SK-N-SH treated with all-trans-retinoic acid at 6 μM for 48 hours (cell line): Measurements from ENCODE around the gene GLIS2.

ENCODE experiments used
- ATAC-seq: fragments of 200-7000 bp; cut with Tn5 transposase; 3 replicates; pipeline ENCODE4 v1.9.1; 2020; ENCODE audit warnings: mild to moderate bottlenecking, moderate library complexity
- BACH2 ChIP-seq: fragments of 250-450 bp; sonication (Bioruptor Pico); IDR thresholded peaks from 2 replicates; pipeline ENCODE4 v1.9.0; 2021; ENCODE audit warnings: mild to moderate bottlenecking, borderline replicate concordance
- CSDC2 ChIP-seq: fragments of 250-450 bp; sonication (Bioruptor Pico); IDR thresholded peaks from 2 replicates; pipeline ENCODE4 v1.5.0; 2020; ENCODE audit warnings: mild to moderate bottlenecking, moderate library complexity
- CSRNP3 ChIP-seq: fragments of 250-450 bp; sonication (Bioruptor Pico); IDR thresholded peaks from 2 replicates; pipeline ENCODE4 v1.5.1; 2021; ENCODE audit warnings: mild to moderate bottlenecking, moderate library complexity
- ESRRG ChIP-seq: fragments of 250-450 bp; sonication (Bioruptor Pico); IDR thresholded peaks from 2 replicates; pipeline ENCODE4 v1.6.1; 2021; ENCODE audit warnings: mild to moderate bottlenecking
- GLIS3 ChIP-seq: fragments of 250-450 bp; sonication (Bioruptor Pico); IDR thresholded peaks from 2 replicates; pipeline ENCODE4 v1.5.0; 2020; ENCODE audit warnings: mild to moderate bottlenecking, moderate library complexity
- ISL1 ChIP-seq: fragments of 250-450 bp; sonication (Bioruptor Pico); IDR thresholded peaks from 2 replicates; pipeline ENCODE4 v2.1.2; 2022; ENCODE audit warnings: mild to moderate bottlenecking, moderate library complexity
- POU6F1 ChIP-seq: fragments of 250-450 bp; sonication (Bioruptor Pico); IDR thresholded peaks from 2 replicates; pipeline ENCODE4 v1.8.0; 2021; ENCODE audit warnings: low read depth, mild to moderate bottlenecking, moderate library complexity, borderline replicate concordance
- RARB ChIP-seq: fragments of 250-450 bp; sonication (Bioruptor Pico); IDR thresholded peaks from 2 replicates; pipeline ENCODE4 v1.8.0; 2021; ENCODE audit warnings: mild to moderate bottlenecking, moderate library complexity
- SNAI2 ChIP-seq: fragments of 250-450 bp; sonication (Bioruptor Pico); IDR thresholded peaks from 2 replicates; pipeline ENCODE4 v1.5.0; 2020; ENCODE audit warnings: mild to moderate bottlenecking, moderate library complexity
- TCF4 ChIP-seq: fragments of 250-450 bp; sonication (Bioruptor Pico); IDR thresholded peaks from 2 replicates; pipeline ENCODE4 v1.8.0; 2021; ENCODE audit warnings: mild to moderate bottlenecking, moderate library complexity, borderline replicate concordance
- TOX ChIP-seq: fragments of 250-450 bp; sonication (Bioruptor Pico); IDR thresholded peaks from 2 replicates; pipeline ENCODE4 v1.8.0; 2021; ENCODE audit warnings: mild to moderate bottlenecking, moderate library complexity, borderline replicate concordance
- ZC3H10 ChIP-seq: fragments of 250-450 bp; sonication (Bioruptor Pico); IDR thresholded peaks from 2 replicates; pipeline ENCODE4 v1.5.1; 2021; ENCODE audit warnings: mild to moderate bottlenecking, moderate library complexity
- ZNF8 ChIP-seq: fragments of 450-650 bp; formaldehyde crosslinking; IDR thresholded peaks from 2 replicates; pipeline ENCODE4 v1.5.0; 2020; ENCODE audit warnings: mild to moderate bottlenecking, moderate library complexity
- TF ChIP-seq, protein P1 (sequence below): fragments of 250-450 bp; sonication (Bioruptor Pico); IDR thresholded peaks from 2 replicates; pipeline ENCODE4 v1.8.0; 2020; ENCODE audit warnings: mild to moderate bottlenecking, moderate library complexity, borderline replicate concordance
- TF ChIP-seq, protein P2 (sequence below): fragments of 250-450 bp; sonication (Bioruptor Pico); IDR thresholded peaks from 2 replicates; pipeline ENCODE4 v1.5.0; 2020; ENCODE audit warnings: mild to moderate bottlenecking, moderate library complexity
- TF ChIP-seq, protein P3 (sequence below): fragments of 250-450 bp; sonication (Bioruptor Pico); IDR thresholded peaks from 2 replicates; pipeline ENCODE4 v1.5.1; 2020; ENCODE audit warnings: low read depth, mild to moderate bottlenecking, moderate library complexity

The GLIS2 gene

DNA sequence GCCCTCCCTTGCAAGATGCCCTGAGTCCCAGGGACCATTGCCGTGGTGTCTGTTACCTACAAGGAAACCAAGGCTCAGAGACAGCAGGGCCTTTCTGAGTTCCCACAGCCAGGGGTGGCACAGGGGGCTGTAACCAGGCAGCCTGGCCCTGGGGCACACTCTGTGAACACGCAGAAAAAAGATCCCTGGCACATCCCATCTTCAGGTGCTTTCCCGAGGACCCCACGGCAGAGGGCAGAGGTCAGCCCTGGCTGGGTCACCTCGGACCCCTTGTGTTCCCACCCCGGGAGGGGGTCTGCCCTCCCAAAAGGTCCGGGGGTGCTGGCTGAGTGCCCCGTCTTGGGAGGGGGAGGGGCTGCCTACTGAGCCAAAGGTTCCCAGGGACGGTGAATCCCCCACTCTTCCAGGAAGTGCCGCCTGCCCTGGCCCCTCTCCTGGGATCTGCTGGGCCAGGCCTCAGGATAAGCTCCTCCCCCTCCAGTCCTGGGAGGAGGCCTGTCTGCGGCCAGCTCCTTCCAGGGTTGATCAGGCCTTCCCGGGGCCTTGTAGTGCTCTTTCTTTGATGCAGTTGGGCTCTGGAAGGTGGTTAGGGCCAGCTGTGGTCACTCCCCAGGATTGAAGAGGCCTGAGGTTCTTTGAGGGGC, 8.1 kb downstream of the GLIS2 start:
- ATAC-seq, result peak; percentile 36

GRCh38 chr16:4324492-4325252, 8.8 kb downstream of the GLIS2 start:
- TF ChIP-seq SNAI2 (no peak), POU6F1 (no peak), ISL1 (CRISPR knock-in tag) (no peak), GLIS3 (CRISPR knock-in tag) (no peak), BACH2 (CRISPR knock-in tag) (no peak), CSDC2 (CRISPR knock-in tag) (no peak), ZC3H10 (CRISPR knock-in tag) (no peak), ESRRG (CRISPR knock-in tag) (no peak), TOX (CRISPR knock-in tag) (no peak), RARB (CRISPR knock-in tag) (no peak), TCF4 (CRISPR knock-in tag) (no peak)
- TF ChIP-seq, protein P1, sequence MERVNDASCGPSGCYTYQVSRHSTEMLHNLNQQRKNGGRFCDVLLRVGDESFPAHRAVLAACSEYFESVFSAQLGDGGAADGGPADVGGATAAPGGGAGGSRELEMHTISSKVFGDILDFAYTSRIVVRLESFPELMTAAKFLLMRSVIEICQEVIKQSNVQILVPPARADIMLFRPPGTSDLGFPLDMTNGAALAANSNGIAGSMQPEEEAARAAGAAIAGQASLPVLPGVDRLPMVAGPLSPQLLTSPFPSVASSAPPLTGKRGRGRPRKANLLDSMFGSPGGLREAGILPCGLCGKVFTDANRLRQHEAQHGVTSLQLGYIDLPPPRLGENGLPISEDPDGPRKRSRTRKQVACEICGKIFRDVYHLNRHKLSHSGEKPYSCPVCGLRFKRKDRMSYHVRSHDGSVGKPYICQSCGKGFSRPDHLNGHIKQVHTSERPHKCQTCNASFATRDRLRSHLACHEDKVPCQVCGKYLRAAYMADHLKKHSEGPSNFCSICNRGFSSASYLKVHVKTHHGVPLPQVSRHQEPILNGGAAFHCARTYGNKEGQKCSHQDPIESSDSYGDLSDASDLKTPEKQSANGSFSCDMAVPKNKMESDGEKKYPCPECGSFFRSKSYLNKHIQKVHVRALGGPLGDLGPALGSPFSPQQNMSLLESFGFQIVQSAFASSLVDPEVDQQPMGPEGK, result no peak
- TF ChIP-seq, protein P2, sequence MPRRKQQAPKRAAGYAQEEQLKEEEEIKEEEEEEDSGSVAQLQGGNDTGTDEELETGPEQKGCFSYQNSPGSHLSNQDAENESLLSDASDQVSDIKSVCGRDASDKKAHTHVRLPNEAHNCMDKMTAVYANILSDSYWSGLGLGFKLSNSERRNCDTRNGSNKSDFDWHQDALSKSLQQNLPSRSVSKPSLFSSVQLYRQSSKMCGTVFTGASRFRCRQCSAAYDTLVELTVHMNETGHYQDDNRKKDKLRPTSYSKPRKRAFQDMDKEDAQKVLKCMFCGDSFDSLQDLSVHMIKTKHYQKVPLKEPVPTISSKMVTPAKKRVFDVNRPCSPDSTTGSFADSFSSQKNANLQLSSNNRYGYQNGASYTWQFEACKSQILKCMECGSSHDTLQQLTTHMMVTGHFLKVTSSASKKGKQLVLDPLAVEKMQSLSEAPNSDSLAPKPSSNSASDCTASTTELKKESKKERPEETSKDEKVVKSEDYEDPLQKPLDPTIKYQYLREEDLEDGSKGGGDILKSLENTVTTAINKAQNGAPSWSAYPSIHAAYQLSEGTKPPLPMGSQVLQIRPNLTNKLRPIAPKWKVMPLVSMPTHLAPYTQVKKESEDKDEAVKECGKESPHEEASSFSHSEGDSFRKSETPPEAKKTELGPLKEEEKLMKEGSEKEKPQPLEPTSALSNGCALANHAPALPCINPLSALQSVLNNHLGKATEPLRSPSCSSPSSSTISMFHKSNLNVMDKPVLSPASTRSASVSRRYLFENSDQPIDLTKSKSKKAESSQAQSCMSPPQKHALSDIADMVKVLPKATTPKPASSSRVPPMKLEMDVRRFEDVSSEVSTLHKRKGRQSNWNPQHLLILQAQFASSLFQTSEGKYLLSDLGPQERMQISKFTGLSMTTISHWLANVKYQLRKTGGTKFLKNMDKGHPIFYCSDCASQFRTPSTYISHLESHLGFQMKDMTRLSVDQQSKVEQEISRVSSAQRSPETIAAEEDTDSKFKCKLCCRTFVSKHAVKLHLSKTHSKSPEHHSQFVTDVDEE (CRISPR knock-in tag), result no peak
- TF ChIP-seq, all 23 proteins: peak for 0

More for the DNA sequence above, 8.1 kb downstream of the GLIS2 start:
- TF ChIP-seq RARB (CRISPR knock-in tag) (no peak), ZNF8 (CRISPR knock-in tag) (no peak)

GRCh38 chr16:4325253-4325758, 9.4 kb downstream of the GLIS2 start:
- no peak for TF ChIP-seq CSRNP3
- TF ChIP-seq, protein P1, result no peak
- TF ChIP-seq, protein P3, sequence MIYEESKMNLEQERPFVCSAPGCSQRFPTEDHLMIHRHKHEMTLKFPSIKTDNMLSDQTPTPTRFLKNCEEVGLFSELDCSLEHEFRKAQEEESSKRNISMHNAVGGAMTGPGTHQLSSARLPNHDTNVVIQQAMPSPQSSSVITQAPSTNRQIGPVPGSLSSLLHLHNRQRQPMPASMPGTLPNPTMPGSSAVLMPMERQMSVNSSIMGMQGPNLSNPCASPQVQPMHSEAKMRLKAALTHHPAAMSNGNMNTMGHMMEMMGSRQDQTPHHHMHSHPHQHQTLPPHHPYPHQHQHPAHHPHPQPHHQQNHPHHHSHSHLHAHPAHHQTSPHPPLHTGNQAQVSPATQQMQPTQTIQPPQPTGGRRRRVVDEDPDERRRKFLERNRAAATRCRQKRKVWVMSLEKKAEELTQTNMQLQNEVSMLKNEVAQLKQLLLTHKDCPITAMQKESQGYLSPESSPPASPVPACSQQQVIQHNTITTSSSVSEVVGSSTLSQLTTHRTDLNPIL (CRISPR knock-in tag), result no peak
- TF ChIP-seq TOX (CRISPR knock-in tag), result no peak
- TF ChIP-seq ISL1 (CRISPR knock-in tag), result no peak
- TF ChIP-seq BACH2 (CRISPR knock-in tag), result no peak
- TF ChIP-seq ZNF8 (CRISPR knock-in tag), result no peak
- no peak for ATAC-seq

More at GRCh38 chr16:4324492-4325252, 8.8 kb downstream of the GLIS2 start:
- ATAC-seq, result no peak
